ENCODE data around the gene SULF2. TPM values are rescaled to one million over a fixed set of nuclear protein-coding genes. Genes with fewer than 3 reads are reported as not detected.

SULF2 gene
- total and polyA plus RNA-seq, 2 of the 13 experiments (the other 11 are each of a cell fraction or from before 2014, with no cell fraction given) = 7.2 to 50.9 TPM

DNA sequence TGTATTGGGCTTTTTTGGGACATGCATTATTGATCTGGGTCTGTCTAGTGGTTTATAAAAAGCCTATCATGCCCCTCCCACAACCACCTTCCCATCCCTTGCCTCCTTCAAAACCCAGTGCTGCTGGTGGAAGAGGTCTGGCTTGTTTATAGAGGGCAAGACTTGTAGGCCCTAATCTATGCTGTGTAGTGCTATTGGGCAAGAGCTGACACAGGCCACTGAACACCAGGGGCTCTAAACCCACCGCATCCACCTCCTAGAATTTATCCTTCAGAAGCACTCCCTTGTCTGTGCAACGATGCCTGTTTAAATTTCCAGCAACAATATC, 30.9 kb downstream of the SULF2 start (continued):
- no peak for TF ChIP-seq ZNF180 (CRISPR knock-in tag; IDR thresholded peaks at IDR 0.05; ENCODE audit: borderline replicate concordance, low read depth)

- intact Hi-C loops (cut with micrococcal nuclease; ENCODE audit: unreplicated experiment) (no loop called here), in situ Hi-C loops (cut with HindIII; ENCODE audit: extremely low pct_ligation_motif_present, low pct_unique_long_range_greater_than_20kb) (no loop called here)
- ChIA-PET CTCF (ENCODE audit: low intra/inter-chr PET ratio, low total read pairs) (no interaction called here), POLR2A (no interaction called here)
- Histone ChIP-seq H3K79me2 (ENCODE audit: insufficient read depth, low read length) (no peaks in the 10 kb centered on the region), H3K9ac (ENCODE audit: insufficient read depth, low read depth, low read length) (no peak overlapping the region), H3K27ac (ENCODE audit: extremely low read length, insufficient read depth, low read length) (no peak overlapping the region), H4K20me1 (ENCODE audit: insufficient read depth, low read length) (no peaks in the 10 kb centered on the region), H3K9me3 (ENCODE audit: low read length) (no peaks in the 10 kb centered on the region), H3K4me3 (replicated peaks in 1 of 3; ENCODE audit: insufficient read depth in 1 of 3, low read depth in 2 of 3, low read length in 3 of 3) (no peak overlapping the region), H3K4me1 (ENCODE audit: insufficient read depth, low read length) (peaks cover 12% of the 10 kb centered on the region), H2AFZ (ENCODE audit: low read length) (no peak overlapping the region), H3K27me3 (ENCODE audit: control insufficient read depth in 1 of 2, insufficient read depth in 2 of 2, low read length in 2 of 2) (no peaks in the 10 kb centered on the region), H3K36me3 (replicated peaks in 1 of 2; ENCODE audit: control insufficient read depth in 1 of 2, insufficient read depth in 2 of 2, low read length in 2 of 2) (peaks cover 0 to 4% of the 10 kb centered on the region in 2 experiments; a peak in 2 of 5 replicates), H3K4me2 (ENCODE audit: low read depth, low read length) (no peak overlapping the region)
- FAIRE-seq = no peak
- 84% methylated on average over 14 of the region's 14 CpGs for WGBS (ENCODE audit: low lambda C conversion rate)
- no TSS peak for BruUV-seq (replicated peaks)
- DNase-seq (ENCODE audit: low spot score) = no peak
- no peak for ATAC-seq
- TF ChIP-seq ZNF674 (CRISPR knock-in tag; IDR thresholded peaks at IDR 0.05; ENCODE audit: low read depth) (no peak), RXRA (CRISPR knock-in tag; IDR thresholded peaks at IDR 0.05) (no peak), ZNF274 (CRISPR knock-in tag; IDR thresholded peaks at IDR 0.05) (no peak), TOPORS (CRISPR knock-in tag; IDR thresholded peaks at IDR 0.05) (no peak), IRF1 (CRISPR knock-in tag; IDR thresholded peaks at IDR 0.05; ENCODE audit: low read depth) (no peak), SYNCRIP (IDR thresholded peaks at IDR 0.05; ENCODE audit: insufficient read depth, low read depth, low read length) (no peak), NR2F1 (CRISPR knock-in tag; IDR thresholded peaks at IDR 0.05) (no peak), SOX6 (IDR thresholded peaks at IDR 0.05) (no peak), SOX6 (CRISPR knock-in tag; IDR thresholded peaks at IDR 0.05) (no peak)
Measured at GRCh38 chr20:47753576-47754387, 31.5 kb downstream of the SULF2 start.

All from HepG2 (cell line).